HL-60/S4 treated with retinoic acid at 250 ng/mL for 4 days and 3 days (cell line): Measurements from ENCODE around the gene RFLNA.

Source experiments
- in situ Hi-C: fragments of 300-500 bp; cut with MboI; formaldehyde crosslinking; loops from 2 replicates; pipeline ENCODE4 v1.7.0; 2022; ENCODE audit warnings: low sequenced_read_pairs

The RFLNA gene

GRCh38 chr12:124333724-124334123 is 38.8 kb downstream of the RFLNA start:
- in situ Hi-C loops, result loop anchor here (10.0 kb wide), 1 partner anchor 431 kb away; no protein-coding TSS in a partner anchor

DNA sequence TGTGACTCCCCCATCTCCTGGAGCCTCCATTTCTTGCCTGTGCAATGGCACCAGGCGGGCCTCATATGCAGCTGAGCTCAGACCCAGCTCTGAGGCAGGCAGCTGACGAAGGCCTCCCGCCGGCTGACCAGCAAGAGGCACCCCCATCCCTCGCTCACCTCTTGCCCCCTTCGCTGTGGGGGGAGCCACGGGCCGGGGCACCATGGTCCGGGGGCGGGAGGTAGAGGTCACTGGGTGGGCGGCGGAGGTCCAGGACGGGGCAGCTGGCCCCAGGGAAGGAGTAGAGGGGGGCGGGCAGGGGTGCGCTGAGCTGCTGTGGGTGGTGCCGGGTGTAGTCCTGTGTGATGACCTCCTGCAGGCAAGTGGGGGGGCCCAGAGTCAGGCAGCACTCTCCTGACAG is 39.4 kb downstream of the RFLNA start:
- in situ Hi-C loops, result loop anchor here (10.0 kb wide), 1 partner anchor 431 kb away; no protein-coding TSS in a partner anchor

GRCh38 chr12:124334976-124335375 is 40.1 kb downstream of the RFLNA start:
- in situ Hi-C loops, result loop anchor here (10.0 kb wide), 1 partner anchor 430 kb away; no protein-coding TSS in a partner anchor

DNA sequence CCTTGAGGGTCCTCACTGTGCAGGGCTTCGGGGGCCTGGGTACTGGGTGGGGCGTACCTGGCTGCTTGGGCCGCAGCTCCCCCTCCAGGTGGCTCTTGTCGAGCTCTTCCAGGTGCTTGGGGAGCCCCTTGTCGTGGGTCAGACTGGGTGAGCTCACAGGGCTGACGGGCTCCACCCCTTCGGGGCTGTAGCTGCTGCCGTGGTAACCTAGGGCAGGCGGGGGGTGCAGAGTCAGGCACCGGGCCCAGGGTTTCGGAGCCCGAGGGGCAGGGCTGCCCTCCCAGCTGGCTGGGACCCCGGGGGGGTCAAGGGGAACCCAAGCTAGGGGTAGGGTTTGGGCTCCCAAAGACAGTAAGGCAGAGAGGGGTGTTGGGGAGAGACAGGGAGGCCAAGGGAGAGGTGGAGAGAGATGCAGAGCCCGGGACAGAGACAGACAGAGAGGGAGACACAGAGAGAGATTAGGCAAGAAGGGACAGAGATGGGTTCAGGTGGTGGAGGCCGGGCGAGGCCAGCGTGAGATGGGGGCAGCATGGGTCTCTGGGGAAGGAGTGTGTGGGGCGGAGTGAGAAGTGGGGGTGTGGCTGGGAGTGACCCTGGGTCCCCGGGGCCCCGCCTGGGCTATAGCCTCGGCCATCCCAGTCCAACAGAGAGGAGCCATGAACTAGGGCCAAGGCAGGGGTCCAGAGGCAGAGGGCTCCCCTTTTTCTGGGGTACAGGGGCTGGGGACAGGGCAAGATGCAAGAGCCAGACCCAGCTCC is 40.7 kb downstream of the RFLNA start:
- in situ Hi-C loops, result loop anchor here (10.0 kb wide), 1 partner anchor 429 kb away; no protein-coding TSS in a partner anchor

DNA sequence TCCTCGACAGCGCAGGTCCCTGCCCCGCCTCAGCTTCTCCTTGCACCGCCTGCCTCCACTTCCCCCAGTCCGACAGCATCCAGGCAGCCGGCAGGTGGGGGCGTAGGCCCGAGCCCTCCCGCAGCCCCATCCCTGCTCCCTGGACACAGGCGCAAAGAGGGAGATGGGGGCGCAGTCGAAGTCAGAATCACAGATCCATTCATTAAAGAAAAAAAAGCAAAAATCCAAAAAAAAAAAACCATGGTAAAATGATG is 41.2 kb downstream of the RFLNA start:
- in situ Hi-C loops, result loop anchor here (10.0 kb wide), 1 partner anchor 429 kb away; no protein-coding TSS in a partner anchor

- in situ Hi-C loops, result loop anchor here (10.0 kb wide), 1 partner anchor 428 kb away; no protein-coding TSS in a partner anchor
Observed at GRCh38 chr12:124336742-124337520, 42.0 kb downstream of the RFLNA start.

- in situ Hi-C loops, result loop anchor here (10.0 kb wide), 1 partner anchor 427 kb away; no protein-coding TSS in a partner anchor
Observed at GRCh38 chr12:124337622-124338021, 42.7 kb downstream of the RFLNA start.

GRCh38 chr12:124338448-124338847 is 43.6 kb downstream of the RFLNA start:
- in situ Hi-C loops, result loop anchor here (10.0 kb wide), 1 partner anchor 426 kb away; no protein-coding TSS in a partner anchor

- in situ Hi-C loops, result loop anchor here (10.0 kb wide), 1 partner anchor 426 kb away; no protein-coding TSS in a partner anchor
Observed at GRCh38 chr12:124338876-124339603, 44.1 kb downstream of the RFLNA start.

- in situ Hi-C loops, result no loop called here
Observed at GRCh38 chr12:124340080-124340900, 45.4 kb downstream of the RFLNA start.

- in situ Hi-C loops, result no loop called here
Observed at GRCh38 chr12:124341645-124342069, 46.8 kb downstream of the RFLNA start.

GRCh38 chr12:124344022-124344421 is 49.1 kb downstream of the RFLNA start:
- in situ Hi-C loops, result no loop called here

GRCh38 chr12:124344526-124344925 is 49.6 kb downstream of the RFLNA start:
- in situ Hi-C loops, result no loop called here

- in situ Hi-C loops, result no loop called here
Observed at GRCh38 chr12:124345795-124346194, 50.9 kb downstream of the RFLNA start.

- in situ Hi-C loops, result no loop called here
Observed at GRCh38 chr12:124346425-124347168, 51.7 kb downstream of the RFLNA start.

- in situ Hi-C loops, result no loop called here
Observed at GRCh38 chr12:124347335-124347734, 52.4 kb downstream of the RFLNA start.

- in situ Hi-C loops, result no loop called here
Observed at GRCh38 chr12:124347805-124348658, 53.1 kb downstream of the RFLNA start.

GRCh38 chr12:124348659-124349380 is 53.9 kb downstream of the RFLNA start:
- in situ Hi-C loops, result no loop called here
